HG03280 (cell line): ENCODE data around the gene PLXNA4.

ENCODE experiments used
- ATAC-seq: cut with Tn5 transposase; IDR thresholded peaks from one replicate; pipeline ENCODE4 v1.9.1; 2021; ENCODE audit warnings: mild to moderate bottlenecking, moderate library complexity; ENCODE audit not compliant: unreplicated experiment

PLXNA4 gene

DNA sequence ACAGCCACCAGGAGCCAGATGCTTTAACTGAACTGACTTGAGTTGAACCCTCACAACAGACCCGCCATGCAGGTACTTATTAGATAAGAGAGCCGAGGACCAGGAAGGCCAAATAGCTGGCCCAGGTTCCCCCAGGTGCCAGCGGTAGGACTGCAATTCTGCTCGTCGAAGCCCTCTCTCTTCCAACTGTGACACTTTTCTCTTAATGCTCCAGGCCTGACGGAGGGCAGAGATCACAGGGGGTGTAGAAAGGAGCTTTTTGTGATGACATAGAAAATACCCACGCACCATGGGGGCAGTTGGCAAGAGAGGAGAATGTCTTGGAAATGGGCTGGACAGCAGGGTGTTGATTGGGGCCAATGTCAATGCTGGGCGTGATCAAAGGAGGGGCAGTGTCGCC is 208.5 kb downstream of the PLXNA4 start:
- ATAC-seq: no peak

DNA sequence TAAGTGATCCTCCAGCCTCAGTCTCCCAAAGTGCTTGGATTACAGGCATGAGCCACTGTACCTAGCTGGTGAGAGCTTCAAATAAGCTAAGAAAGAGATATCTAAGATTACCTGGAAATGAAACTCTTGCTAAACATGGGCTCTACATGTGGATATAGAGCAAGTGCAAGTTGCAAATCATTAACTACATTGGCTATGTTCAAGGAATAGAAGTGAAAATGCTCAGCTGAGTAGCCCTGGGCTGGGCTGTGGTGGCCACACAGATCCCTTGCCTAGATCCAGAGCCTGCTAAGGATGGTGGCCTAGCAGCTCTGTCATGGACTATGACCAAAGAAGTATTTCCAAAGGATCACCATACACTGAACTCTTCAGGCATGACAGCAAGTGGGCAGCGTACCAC is 209.3 kb downstream of the PLXNA4 start:
- ATAC-seq: no peak

GRCh38 chr7:132364226-132364625 is 212.0 kb downstream of the PLXNA4 start:
- no peak for ATAC-seq

DNA sequence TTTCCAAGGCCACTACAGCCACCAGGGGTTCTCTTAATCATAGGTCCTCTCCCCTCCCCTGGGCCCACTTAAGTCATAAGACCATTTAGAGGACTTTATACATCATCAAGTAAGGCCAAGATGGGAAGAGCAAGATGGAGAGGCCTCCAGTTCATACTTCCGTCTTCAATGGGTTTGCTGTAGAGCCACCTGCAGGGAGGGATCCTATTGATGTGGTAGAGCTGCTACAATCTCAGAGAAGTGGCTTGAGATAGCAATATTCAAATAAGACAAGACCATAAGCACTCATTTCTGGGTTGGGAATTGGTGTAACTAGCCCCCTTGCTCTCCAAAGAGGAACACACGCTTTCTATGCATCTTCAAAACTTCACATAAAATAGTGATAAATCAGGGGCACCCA is 214.2 kb downstream of the PLXNA4 start:
- no peak for ATAC-seq

- ATAC-seq: no peak
Observed at GRCh38 chr7:132361146-132361545, 215.1 kb downstream of the PLXNA4 start.

DNA sequence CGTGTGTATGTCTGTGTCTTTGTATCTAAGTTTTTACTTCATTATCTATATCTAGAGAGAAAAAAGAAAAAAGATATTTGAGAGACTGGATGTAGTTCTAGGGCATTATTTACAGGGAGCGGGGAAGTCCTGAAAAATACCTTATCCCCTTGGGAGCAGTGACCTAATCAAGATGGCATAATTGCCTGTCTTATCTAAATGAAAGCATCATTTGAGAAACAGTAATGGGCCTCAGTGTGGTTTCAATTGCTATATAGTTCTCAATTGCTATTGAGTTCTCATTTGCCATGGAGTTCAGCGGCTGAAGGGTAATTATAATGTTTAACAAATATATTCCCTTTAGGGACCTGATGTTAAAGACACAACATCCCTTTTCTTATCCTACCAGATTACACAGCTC is 216.5 kb downstream of the PLXNA4 start:
- ATAC-seq: no peak

DNA sequence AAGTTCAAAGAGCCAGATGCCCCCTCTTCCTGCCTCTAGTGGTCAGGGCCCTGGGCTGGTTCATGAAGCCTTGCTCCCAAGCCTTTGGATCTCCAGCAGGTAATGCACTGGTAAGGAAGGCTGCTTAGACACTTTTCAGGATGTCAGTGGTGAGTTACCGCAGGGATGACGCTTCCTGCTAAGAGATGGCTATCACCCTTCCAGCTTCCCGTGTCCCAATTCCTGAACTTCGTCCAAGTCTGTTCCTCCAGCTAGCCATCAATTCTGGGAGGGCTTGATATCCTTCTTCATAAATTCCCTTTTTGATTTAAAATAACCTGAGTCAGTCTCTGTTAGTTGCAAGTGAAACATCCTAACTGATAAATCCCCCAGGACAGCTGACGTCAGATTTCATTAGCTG is 221.2 kb downstream of the PLXNA4 start:
- no peak for ATAC-seq

GRCh38 chr7:132354527-132354926 is 221.7 kb downstream of the PLXNA4 start:
- ATAC-seq: no peak

- ATAC-seq: no peak
Observed at GRCh38 chr7:132353936-132354335, 222.3 kb downstream of the PLXNA4 start.

- ATAC-seq: no peak
Observed at GRCh38 chr7:132352800-132353199, 223.5 kb downstream of the PLXNA4 start.

GRCh38 chr7:132351954-132352499 is 224.2 kb downstream of the PLXNA4 start:
- no peak for ATAC-seq

GRCh38 chr7:132350741-132351140 is 225.5 kb downstream of the PLXNA4 start:
- ATAC-seq: no peak

- ATAC-seq: no peak
Observed at GRCh38 chr7:132349075-132349474, 227.2 kb downstream of the PLXNA4 start.

DNA sequence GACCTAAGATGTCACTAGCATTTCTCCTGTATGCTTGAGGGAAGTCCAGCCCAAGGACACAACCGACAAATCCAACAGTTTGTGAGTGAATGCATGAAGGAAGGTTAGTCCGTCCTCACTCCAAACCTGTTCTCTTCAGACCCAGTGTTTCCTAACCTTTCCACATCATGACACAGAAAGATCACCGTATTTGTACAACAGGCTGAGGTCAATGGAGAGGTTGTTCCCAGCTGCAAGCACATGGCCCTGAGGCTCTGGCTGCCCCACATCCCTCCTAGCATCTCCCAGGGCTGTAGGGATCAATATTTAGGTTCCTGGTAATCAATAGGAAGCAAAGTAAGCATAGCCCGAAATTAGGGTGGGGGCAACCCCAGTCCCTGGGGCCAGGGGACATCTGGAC is 227.9 kb downstream of the PLXNA4 start:
- no peak for ATAC-seq

DNA sequence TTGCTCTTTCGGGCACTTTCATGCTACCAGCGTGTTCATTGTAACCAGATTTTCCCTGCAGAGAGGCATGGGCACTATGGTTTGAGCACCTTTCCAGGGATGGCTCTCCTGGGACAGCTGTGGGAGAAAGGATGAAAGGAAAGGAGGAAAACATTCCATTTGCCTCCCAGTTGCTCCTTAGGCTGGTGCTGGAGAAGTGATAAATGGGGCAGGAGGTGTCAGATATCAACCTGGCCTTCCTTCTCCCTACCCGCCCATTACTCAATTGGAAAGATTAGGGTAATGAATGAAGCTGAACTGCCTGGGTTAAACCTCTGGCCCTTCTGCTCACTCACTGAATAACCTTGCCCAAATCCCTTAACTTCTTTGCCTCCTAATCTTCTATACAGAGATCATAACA is 228.4 kb downstream of the PLXNA4 start:
- no peak for ATAC-seq

DNA sequence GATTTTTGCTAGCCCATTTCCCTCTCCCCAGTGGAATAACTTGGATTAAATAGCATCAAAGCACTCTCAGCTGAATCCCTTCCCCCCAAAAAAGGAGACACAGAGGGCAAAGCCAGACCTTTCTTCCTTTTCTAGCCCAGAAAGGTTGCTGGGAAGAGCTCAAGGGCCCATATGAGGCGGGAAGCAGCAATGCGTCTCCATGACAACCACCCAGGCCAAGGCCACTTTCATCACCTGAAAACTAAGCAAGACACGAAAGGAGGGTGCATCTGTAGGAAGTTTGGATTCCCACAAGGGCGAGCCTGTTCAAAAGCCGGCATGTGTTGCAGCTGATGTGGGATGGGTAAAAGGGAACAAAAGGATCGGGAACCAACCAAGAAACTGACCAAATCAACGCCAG is 229.1 kb downstream of the PLXNA4 start:
- no peak for ATAC-seq

- ATAC-seq: no peak
Observed at GRCh38 chr7:132345543-132346129, 230.6 kb downstream of the PLXNA4 start.

DNA sequence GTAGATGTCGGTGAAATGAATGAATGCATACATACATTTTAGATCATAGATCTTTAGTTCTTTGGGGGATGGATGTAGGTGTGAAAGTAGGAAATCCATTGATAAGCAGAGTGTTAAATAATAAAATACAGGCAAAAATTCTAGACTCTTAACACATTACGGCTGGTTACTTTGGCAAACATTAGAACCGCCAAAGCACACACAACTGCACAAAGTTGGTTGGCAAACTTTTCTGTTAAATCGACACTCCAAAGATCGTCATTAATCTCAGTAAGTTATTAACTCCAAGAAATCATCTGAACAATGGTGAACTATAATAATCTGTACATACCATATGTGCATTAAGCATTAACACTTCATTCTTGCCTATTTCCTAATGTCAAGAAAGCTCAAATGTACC is 231.2 kb downstream of the PLXNA4 start:
- no peak for ATAC-seq

- ATAC-seq: no peak
Observed at GRCh38 chr7:132343199-132343598, 233.1 kb downstream of the PLXNA4 start.

DNA sequence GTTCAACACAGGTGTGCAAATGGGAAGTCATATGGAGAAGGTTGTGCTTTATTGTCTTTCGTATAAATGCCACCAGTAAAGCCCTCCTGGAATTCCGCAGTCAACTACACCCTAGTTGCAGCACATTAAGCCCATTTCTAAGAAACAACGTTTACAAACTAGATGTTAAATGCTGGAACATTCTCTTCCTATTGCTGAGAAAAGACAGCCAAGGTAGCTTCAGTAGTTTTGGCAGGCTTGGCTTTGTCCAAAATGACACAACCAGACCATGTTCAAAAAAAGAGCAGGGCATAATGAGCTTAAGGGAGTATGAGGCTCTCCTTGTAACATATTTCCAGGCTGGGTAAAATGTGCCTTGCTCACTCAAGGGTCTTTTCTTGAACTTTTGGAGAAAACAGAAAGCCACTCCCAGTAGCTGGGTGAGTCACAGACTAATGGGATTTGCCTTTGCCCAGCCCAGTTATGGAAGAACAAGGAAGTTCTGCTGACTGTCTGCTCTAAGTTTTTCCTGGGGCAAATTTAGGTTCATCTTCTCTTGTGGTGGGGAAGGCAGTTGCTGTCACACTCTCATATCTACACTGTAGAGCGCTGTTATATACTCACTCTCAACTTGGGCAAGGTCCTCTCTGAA is 238.7 kb downstream of the PLXNA4 start:
- ATAC-seq: no peak

GRCh38 chr7:132336797-132337196 is 239.5 kb downstream of the PLXNA4 start:
- ATAC-seq: no peak

DNA sequence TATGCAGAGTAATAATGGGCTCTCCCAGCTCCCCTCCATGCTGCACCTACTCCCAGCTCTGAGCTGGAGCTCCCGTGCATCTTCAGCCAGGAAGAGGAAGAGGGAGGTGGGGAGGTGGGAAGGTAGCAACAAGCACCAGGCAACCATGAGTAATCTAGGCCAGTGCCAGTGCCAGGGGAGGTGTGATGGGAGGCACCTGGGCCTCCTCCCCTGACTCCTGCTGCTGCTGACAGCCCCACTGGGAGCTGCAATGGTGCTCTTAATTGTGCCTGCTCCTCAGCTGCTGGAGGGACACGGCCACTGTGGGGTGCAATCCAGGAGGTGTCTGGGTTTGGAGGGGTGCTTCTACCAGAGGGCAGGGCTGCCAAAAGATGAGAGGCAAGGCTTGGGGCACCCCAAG is 243.0 kb downstream of the PLXNA4 start:
- ATAC-seq: no peak

DNA sequence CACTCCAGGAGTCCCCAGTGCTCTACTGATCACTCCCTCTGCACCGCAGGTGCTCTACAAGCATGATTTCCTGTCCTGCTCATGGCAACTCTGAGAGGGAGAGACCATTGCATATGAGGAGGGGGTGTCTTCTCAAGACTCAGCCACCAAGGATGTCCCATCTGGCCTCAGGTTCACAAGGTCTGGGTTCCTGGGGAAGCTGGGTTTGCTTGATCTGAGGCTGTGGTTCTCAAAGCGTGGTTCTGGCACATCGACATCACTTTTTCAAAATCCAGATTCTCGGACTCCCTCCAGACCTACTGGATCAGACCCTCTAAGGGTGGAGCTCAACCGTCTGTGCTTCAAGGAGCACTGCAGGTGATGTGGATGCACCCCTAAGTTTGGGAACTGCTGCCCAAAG is 247.5 kb downstream of the PLXNA4 start:
- ATAC-seq: no peak
